ENCODE measurements around the gene SASH1. TPM values are rescaled to one million over a fixed set of nuclear protein-coding genes. Genes with fewer than 3 reads are reported as not detected.

The SASH1 gene
- total and polyA plus RNA-seq, 2 experiments from 2014 or later: 7.5 to 7.8 TPM

DNA sequence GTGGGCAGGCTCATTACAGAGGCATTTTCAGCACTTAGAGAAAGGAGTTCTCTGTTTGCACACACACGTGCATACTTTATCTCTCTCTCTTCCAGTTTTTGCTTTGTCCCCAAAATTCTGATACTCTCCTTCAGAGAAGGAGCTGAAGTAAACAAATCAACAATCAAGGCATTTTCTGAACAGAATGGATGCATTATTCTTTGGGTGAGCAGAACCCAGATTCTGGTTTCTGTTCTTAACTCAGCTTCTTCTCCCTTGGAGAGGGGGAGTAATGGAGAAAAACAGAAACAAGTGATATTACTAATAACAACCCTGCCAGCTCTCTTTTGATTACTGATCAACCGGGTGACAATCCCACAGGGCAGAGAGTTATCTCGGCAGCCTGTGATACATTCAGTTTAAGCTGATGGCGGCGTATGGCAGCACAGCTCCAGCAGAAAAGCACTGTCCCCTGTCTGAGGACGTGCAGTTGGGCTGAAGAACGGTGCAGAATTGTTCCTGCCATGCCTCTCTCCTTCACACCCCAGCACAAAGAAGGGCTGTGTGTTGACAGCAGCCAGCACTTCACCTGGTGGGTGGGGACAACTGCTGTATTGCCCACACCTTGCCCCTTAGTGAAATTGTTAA is 47.3 kb upstream of the SASH1 start:
- H3K36me3 ChIP-seq (replicated peaks; ENCODE audit: insufficient read depth, low read depth): no peaks in the 10 kb centered on the region
- H3K27me3 ChIP-seq: no peaks in the 10 kb centered on the region
- no peaks in the 10 kb centered on the region for H4K20me1 ChIP-seq (ENCODE audit: insufficient read depth, poor library complexity, severe bottlenecking)
- no peaks in the 10 kb centered on the region for H3K4me1 ChIP-seq (ENCODE audit: insufficient read depth)
- 55% methylated on average over 7 of the region's 7 CpGs for WGBS (ENCODE audit: low lambda C conversion rate, missing lambda C conversion rate)
- no peak overlapping the region for H3K4me3 ChIP-seq
- no peak overlapping the region for H3K4me2 ChIP-seq
- H3K27ac ChIP-seq: no peak overlapping the region
- H3K9me2 ChIP-seq (replicated peaks; ENCODE audit: insufficient read depth): no peaks in the 10 kb centered on the region
- H3K79me2 ChIP-seq: no peaks in the 10 kb centered on the region
- H3K9me3 ChIP-seq (ENCODE audit: low read depth): no peaks in the 10 kb centered on the region
- H2AFZ ChIP-seq: no peak overlapping the region
- TF ChIP-seq, protein P1, sequence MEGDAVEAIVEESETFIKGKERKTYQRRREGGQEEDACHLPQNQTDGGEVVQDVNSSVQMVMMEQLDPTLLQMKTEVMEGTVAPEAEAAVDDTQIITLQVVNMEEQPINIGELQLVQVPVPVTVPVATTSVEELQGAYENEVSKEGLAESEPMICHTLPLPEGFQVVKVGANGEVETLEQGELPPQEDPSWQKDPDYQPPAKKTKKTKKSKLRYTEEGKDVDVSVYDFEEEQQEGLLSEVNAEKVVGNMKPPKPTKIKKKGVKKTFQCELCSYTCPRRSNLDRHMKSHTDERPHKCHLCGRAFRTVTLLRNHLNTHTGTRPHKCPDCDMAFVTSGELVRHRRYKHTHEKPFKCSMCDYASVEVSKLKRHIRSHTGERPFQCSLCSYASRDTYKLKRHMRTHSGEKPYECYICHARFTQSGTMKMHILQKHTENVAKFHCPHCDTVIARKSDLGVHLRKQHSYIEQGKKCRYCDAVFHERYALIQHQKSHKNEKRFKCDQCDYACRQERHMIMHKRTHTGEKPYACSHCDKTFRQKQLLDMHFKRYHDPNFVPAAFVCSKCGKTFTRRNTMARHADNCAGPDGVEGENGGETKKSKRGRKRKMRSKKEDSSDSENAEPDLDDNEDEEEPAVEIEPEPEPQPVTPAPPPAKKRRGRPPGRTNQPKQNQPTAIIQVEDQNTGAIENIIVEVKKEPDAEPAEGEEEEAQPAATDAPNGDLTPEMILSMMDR (IDR thresholded peaks at IDR 0.05; ENCODE audit: poor library complexity): no peak
- TF ChIP-seq EZH2phosphoT487 (IDR thresholded peaks at IDR 0.05; ENCODE audit: low read depth, severe bottlenecking, unreplicated experiment) (no peak), EZH2 (IDR thresholded peaks at IDR 0.05; ENCODE audit: borderline replicate concordance) (no peak)
- no peak for DNase-seq (ENCODE audit: low spot score)

DNA sequence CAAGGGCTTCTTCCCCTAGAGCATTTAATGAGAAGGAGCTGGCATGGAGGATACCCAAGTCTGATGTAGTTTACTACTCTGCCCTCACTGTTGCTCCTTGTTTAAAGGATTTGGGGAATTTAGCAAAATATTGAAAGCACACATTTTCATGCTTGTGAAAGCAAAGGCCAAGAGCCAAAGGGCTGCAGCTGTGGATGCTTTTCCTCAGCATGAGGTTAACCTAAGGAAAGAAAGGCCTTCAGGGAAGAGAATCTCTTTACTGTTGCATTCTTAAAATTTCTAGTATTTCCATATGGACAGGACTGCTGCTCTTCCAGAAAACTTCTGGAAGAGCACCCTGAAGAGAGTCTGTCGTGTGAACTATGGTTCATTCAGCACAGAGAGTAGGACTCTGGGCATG is 45.9 kb upstream of the SASH1 start:
- DNase-seq (ENCODE audit: low spot score): no peak
- no peak overlapping the region for H2AFZ ChIP-seq
- no peaks in the 10 kb centered on the region for H4K20me1 ChIP-seq (ENCODE audit: insufficient read depth, poor library complexity, severe bottlenecking)
- H3K4me2 ChIP-seq: no peak overlapping the region
- WGBS (ENCODE audit: low lambda C conversion rate, missing lambda C conversion rate): 65% methylated on average over 1 of the region's 1 CpG
- no peaks in the 10 kb centered on the region for H3K9me2 ChIP-seq (replicated peaks; ENCODE audit: insufficient read depth)
- no peak overlapping the region for H3K4me3 ChIP-seq
- H3K79me2 ChIP-seq: no peaks in the 10 kb centered on the region
- no peaks in the 10 kb centered on the region for H3K4me1 ChIP-seq (ENCODE audit: insufficient read depth)
- H3K27me3 ChIP-seq: no peaks in the 10 kb centered on the region
- no peak overlapping the region for H3K27ac ChIP-seq
- TF ChIP-seq EZH2phosphoT487 (IDR thresholded peaks at IDR 0.05; ENCODE audit: low read depth, severe bottlenecking, unreplicated experiment): no peak
- no peaks in the 10 kb centered on the region for H3K9me3 ChIP-seq (ENCODE audit: low read depth)
- no peaks in the 10 kb centered on the region for H3K36me3 ChIP-seq (replicated peaks; ENCODE audit: insufficient read depth, low read depth)

DNA sequence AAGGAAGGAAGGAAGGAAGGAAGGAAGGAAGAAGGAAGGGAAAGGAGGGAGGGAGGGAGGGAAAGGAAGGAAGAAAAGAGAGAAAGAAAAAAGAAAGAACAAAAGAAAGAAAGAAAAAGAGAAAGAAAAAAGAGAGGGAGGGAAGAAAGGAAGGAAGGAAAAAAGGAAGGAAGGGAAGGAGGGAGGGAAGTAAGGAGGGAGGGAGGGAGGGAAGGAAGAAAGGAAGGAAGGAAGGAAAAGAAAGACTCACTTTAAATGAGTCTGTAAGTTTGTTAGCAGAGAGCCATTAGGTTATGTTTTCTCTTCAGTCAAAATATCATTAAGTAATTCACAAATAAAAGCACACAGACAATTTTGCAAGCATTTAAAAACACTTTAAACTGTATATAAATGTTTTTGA is 44.0 kb upstream of the SASH1 start:
- no peaks in the 10 kb centered on the region for H4K20me1 ChIP-seq (ENCODE audit: insufficient read depth, poor library complexity, severe bottlenecking)
- no peaks in the 10 kb centered on the region for H3K9me2 ChIP-seq (replicated peaks; ENCODE audit: insufficient read depth)
- H3K4me3 ChIP-seq: no peak overlapping the region
- no peak overlapping the region for H2AFZ ChIP-seq
- H3K4me1 ChIP-seq (ENCODE audit: insufficient read depth): no peaks in the 10 kb centered on the region
- TF ChIP-seq EZH2 (IDR thresholded peaks at IDR 0.05; ENCODE audit: borderline replicate concordance) (no peak), EZH2phosphoT487 (IDR thresholded peaks at IDR 0.05; ENCODE audit: low read depth, severe bottlenecking, unreplicated experiment) (no peak)
- TF ChIP-seq, protein P1 (IDR thresholded peaks at IDR 0.05; ENCODE audit: poor library complexity): no peak
- H3K27ac ChIP-seq: no peak overlapping the region
- no peak for DNase-seq (ENCODE audit: low spot score)
- no peaks in the 10 kb centered on the region for H3K9me3 ChIP-seq (ENCODE audit: low read depth)
- no peaks in the 10 kb centered on the region for H3K79me2 ChIP-seq
- no peaks in the 10 kb centered on the region for H3K36me3 ChIP-seq (replicated peaks; ENCODE audit: insufficient read depth, low read depth)
- no peak overlapping the region for H3K4me2 ChIP-seq
- H3K27me3 ChIP-seq: no peaks in the 10 kb centered on the region

DNA sequence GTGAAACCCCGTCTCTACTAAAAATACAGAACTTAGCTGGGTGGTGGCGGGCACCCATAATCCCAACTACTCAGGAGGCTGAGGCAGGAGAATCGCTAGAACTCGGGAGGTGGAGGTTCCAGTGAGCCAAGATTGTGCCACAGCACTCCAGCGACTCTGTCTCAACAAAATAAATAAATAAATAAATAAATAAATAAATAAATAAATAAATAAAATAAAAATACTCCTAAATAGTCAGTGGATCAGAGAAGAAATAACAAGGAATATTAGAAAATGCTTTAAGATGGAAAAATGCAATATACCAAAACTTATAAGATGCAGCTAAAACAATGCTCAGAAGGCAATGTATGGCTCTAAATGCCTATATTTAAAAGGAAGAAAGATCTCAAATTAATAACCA is 39.0 kb upstream of the SASH1 start:
- Histone ChIP-seq H4K20me1 (ENCODE audit: insufficient read depth, poor library complexity, severe bottlenecking) (no peaks in the 10 kb centered on the region), H3K4me2 (no peak overlapping the region), H3K9me2 (replicated peaks; ENCODE audit: insufficient read depth) (no peaks in the 10 kb centered on the region), H3K4me1 (ENCODE audit: insufficient read depth) (no peaks in the 10 kb centered on the region), H3K36me3 (replicated peaks; ENCODE audit: insufficient read depth, low read depth) (no peaks in the 10 kb centered on the region), H3K4me3 (no peak overlapping the region), H2AFZ (no peak overlapping the region), H3K27ac (no peak overlapping the region), H3K79me2 (no peaks in the 10 kb centered on the region), H3K9me3 (ENCODE audit: low read depth) (no peaks in the 10 kb centered on the region), H3K27me3 (no peaks in the 10 kb centered on the region)
- no peak for DNase-seq (ENCODE audit: low spot score)
- WGBS (ENCODE audit: low lambda C conversion rate, missing lambda C conversion rate): 99% methylated on average over 5 of the region's 5 CpGs
- TF ChIP-seq, protein P1 (IDR thresholded peaks at IDR 0.05; ENCODE audit: poor library complexity): no peak
- TF ChIP-seq EZH2 (IDR thresholded peaks at IDR 0.05; ENCODE audit: borderline replicate concordance) (no peak), EZH2phosphoT487 (IDR thresholded peaks at IDR 0.05; ENCODE audit: low read depth, severe bottlenecking, unreplicated experiment) (no peak)
